ENCODE data around the gene HES7. TPM values are rescaled to one million over a fixed set of nuclear protein-coding genes. Genes with fewer than 3 reads are reported as not detected.
"Not testable (repeated sequence)": the region's sequence is repeated elsewhere in the genome, so short reads cannot be mapped to it uniquely, and the experiment has no call there.

HES7 gene
- polyA plus RNA-seq (ENCODE audit: insufficient read length in 10 of 10) = under 1 TPM in 7 of 10 donors, not detected in 3; 0.11 to 0.27 (median 0.16) TPM
- long read RNA-seq, donor 1 = 0 reads
- long read RNA-seq, donor 2 = 0 reads
- long read RNA-seq, donor 3 = 0 reads
- long read RNA-seq, donor 4 = 0 reads
- long read RNA-seq, donor 5 = 0 reads
- long read RNA-seq, donor 6 = 0 reads
- long read RNA-seq, donor 7 = 0 reads
- long read RNA-seq, donor 8 = 0 reads
- long read RNA-seq, donor 9 = 0 reads

DNA sequence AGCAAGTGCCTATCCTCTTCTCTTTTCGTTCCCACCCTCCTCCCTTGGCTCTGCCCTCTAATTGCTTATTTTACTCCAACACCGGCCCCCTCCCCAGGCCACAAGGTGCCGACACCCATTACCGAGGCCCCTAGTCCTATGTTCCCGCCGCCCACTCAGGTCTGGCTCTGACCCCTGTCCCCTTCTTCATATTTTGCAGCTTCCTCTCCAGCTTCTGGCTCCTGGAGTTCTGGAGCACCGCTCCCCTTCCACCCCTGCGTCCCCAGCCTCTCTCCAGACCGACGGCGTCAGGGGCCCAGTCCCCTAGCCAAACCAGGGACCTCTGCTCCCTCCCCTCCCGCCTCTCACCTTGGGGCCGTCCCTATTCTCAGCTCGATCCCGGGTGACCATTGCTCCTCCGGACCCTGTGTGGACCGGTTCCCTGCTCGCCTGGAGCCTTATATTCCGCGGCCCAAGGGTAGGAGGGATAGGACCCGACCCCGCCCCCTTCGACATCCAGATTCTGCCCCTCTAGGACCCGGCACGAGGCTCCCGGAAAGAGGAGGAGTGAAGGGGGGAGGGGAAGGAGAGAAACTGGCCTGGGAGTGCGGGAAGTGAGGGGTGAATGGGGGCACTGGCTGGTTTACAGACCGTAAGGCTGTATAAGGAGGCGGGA is at the start of gene HES7:
HES7 (minus strand) TSS at position 412 of the 655 bp plus-strand sequence; CDS start at position 390, 22 bp downstream.
- no peak for DNase-seq

DNA sequence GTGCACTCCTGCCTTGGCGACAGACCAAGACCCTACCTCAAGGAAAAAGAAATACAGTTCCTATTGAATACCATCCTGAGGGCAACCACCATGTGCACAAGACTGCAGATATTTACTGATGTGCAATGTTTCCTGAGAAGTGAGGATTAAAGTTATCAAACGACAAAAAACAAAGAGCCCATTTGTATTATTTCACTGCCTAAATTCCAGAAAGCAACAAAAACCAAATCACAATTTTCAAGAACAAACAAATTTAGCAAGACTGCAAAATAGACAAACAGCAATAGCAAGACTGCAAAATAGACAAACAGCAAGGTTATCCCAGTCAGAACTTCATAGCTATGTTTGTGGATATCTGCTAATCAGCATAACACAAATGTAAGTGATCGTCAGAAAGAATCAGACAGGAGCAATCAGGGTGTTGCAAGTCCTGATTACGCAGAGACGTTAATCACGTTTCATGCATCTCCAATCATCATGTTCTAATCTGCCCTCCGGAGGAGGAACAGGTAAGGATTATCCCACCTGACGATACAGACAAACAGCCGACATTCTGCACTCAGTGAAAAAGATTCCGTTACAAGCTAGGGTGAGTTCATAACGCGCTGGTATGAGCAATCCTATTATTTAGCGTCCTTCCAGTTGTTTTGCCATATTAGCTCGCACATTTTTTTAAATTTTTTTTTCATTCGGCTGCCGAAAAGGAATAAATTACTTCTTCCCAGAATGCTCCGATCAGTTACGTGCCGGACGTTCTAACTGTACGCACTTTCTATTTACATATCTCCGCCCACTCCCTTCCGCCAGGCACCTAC is 49.4 kb upstream of the HES7 start:
- peak; percentile 91 to 97 (median 96) for DNase-seq

DNA sequence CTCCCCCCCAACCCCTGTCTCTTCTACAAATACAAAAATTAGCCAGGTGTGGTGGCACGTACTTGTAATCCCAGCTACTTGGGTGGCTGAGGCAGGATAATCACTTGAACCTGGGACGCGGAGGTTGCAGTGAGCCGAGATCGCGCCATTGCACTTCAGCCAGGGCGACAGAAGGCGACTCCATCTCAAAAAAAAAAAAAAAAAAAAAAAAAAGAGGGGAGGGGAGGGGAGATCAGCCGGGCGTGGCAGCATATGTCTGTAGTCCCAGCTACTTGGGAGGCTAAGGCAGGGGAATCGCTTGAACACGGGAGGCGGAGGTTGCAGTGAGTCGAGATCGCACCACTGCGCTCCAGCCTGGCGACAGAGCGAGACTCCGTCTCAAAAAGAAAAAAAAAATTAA is 46.3 kb upstream of the HES7 start:
- DNase-seq = not testable (repeated sequence)

GRCh38 chr17:8167526-8167925 is 43.6 kb upstream of the HES7 start:
- DNase-seq = no peak

- DNase-seq = no peak
Observed at GRCh38 chr17:8166731-8167130, 42.8 kb upstream of the HES7 start.

GRCh38 chr17:8164815-8165131 is 40.9 kb upstream of the HES7 start:
- DNase-seq = no peak

DNA sequence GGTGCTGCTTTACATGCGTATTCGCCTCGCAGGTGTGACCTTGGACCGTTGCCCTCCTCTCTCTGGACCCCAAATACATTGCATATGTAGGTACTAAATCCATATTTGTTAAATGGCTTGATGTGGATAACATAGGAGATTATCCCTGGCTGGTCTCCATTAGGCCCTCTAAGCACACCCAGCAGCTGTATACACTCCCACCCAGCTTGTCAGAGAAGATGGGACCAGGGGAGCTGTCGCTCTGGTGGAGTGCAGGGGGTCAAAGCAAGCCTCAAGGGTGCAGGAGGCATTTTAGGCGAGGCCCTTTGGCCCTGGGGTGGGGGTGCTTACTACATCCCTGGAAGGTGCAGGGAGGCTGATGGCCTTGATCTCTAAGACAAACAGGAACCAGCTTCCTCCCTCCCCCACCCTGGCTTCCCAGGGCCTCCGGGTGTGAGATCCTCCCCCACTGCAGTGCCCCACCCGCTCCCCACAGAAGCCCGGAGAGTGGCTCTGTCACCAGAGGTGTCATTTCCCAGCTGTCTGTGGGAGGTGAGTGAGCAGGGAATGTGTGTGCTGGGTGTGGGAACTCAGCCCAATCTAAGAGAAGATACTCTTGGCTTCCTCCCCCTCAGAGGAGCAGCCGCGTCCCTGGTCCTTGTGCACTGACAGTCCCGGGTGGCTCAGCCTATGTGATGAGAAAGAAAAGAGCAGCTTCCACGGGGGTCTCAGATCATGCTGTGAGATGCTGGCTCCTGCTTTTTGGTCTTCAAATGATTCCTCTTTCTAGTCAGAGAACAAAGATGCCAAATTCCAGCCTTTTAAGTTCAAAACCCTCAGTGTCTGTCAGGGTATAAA is 40.3 kb upstream of the HES7 start:
- peak in 1 of 3 donors; percentile 80 for DNase-seq

- DNase-seq = peak in 2 of 3 donors; percentile 79 to 82
Observed at GRCh38 chr17:8162997-8163977, 39.4 kb upstream of the HES7 start.

- peak in 2 of 3 donors; percentile 83 to 93 for DNase-seq
Observed at GRCh38 chr17:8162233-8162996, 38.5 kb upstream of the HES7 start, which contains the start of gene VAMP2. VAMP2 (minus strand) TSS chr17:8162948; CDS start chr17:8162879, 69 bp downstream.

- DNase-seq = peak in 1 of 3 donors; percentile 43
Observed at GRCh38 chr17:8161289-8162232, 37.7 kb upstream of the HES7 start.

GRCh38 chr17:8160741-8161221 is 36.9 kb upstream of the HES7 start:
- DNase-seq = peak in 1 of 3 donors; percentile 16

DNA sequence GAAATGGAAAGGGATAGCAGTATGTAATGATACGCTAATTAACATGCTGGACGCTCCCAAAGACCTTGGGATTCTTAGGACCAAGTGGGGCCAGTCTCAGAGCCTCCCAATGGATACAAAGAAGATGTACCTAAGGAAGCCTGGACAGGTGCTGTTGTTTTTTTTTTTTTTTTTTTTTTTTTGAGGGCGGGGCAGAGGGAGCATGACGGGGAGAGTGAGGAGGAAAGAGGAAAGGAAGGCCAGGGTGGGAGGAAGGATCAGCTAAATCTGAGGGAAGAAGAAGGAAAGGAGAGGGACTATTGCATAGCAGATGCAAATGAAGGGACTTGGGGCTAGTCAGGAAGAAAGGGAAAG is 36.3 kb upstream of the HES7 start:
- DNase-seq = peak in 1 of 3 donors; percentile 24

GRCh38 chr17:8159459-8160223 is 35.7 kb upstream of the HES7 start:
- DNase-seq = peak in 1 of 3 donors; percentile 16

DNA sequence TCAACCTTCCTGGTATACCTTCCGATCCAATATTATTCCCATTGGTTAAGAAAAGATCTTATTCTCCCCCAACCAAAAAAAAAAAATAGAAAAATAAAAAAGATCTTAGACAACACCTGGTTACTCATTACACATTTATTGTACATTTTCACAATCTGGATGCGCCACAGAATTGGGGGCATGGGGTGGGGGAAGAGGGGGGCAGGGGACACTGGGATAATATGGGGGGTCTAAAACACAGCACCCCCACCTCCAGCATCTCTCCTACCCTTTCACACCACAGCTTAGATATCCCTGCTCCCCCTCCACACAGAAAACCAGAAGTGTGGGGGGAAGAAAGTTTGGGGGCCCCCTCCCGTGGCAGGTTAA is 35.1 kb upstream of the HES7 start:
- no peak for DNase-seq

- peak; percentile 84 to 93 (median 90) for DNase-seq
Observed at GRCh38 chr17:8158267-8159031, 34.5 kb upstream of the HES7 start.

DNA sequence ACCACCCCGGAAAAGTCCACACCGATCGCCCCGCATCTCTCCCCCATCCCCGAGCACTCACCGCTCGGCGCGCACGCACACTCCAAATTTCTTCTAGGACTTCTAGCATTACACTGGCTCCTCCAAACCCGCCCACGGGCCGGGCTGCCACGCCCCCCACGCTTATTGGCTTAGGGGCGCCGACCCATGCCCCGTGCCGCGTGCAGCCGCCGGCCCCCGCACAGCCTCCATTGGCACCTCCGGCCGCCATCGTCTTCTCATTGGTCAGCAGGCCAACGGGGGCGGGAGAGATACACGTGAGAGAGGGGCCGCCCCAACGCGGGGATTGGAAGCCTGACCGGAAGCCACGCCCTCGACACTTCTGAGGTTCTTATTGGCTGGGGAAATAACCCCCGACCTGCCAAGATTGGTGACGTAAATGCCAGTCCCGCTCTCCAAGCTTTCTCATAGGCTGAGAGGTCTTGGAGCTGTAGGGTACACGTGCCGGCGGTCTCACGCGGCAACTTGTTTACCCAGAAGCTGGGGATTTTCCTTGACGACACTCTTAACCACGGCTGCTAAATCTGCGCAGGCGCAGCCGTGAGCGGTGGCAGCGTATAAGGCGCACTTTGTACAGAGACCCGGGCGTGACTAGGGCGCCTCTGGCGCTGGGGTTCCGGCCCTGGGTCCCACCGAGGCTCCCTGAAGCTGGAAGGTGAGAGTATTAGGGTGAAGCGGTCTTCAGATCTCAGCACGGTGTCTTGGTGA is 32.5 kb upstream of the HES7 start:
- DNase-seq = peak; percentile 100

All from muscle of back (tissue), 13 donors.